Heart left ventricle (tissue), 13 donors: ENCODE data around the gene TMEFF2.

Experiments
- POLR2A ChIP-seq, 2 donors: fragments of 450-650 bp; IDR thresholded peaks; one replicate each; pipeline ENCODE4 v1.6.1; 2017; ENCODE audit warnings: antibody characterized with exemption in 2 of 2, mild to moderate bottlenecking in 2 of 2, moderate library complexity in 2 of 2
- TF ChIP-seq, protein P1 (sequence below), 12 donors: fragments of 200-600 bp; sonication (generic) in 4 of 12; IDR thresholded peaks; one replicate each; pipeline versions ENCODE4 v1.5.0 to v1.8.0; 2018 to 2022; ENCODE audit warnings: antibody characterized with exemption in 12 of 12, mild to moderate bottlenecking in 5 of 12
- donor health status: ischemic (EF 13 %, LVEDD 7.1; RV severe dilation, severe dysfunction).
- donor health status: DM: no; HTN: yes; CAD: no.
- donor health status: DM: no; HTN: no; CAD: no.
- donor health status: ischemic (EF 25% LVEDD 6.9; RV normal size, moderate dysfunction).
- donor health status: ischemic (EF 25% LVEDD 5.7; RV mildly dilated, moderate dysfunction).
- donor health status: ischemic (EF 35%, LVEDD 5.7; RV mildly dilated, moderate dysfunction).
- donor health status: nonischemic (EF 11% LVEDD 7.7; RV severe dilation, severe dysfunction).
- donor health status: DM: yes; HTN: yes; CAD: no.
- donor health status: PGD.
- donor health status: ischemic (EF 29% LVEDD 5.4; RV normal size, mild dysfunction).
- donor health status: nonischemic (EF 23%, LVEDD 6.1; RV moderate dilation, normal function).

DNA sequence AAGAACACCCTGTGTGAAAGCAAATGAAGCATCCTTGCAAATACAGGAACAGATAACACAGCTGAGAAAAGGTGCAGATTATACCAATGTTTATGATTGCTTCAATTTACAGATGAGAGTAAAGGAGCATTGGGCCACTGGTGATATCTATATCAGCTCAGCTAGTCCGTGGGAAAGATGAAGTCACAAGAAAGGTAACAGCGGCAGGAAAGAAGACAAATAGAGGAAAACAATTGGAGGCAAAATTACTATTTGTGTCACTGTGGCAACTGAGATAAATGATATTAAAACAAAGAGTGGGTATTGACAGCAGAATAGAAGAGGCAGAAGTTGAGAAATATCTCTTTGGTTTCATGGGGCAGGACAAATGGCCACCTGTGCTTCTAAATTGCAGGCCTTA lies 226.6 kb downstream of the TMEFF2 start:
- TF ChIP-seq, protein P1, sequence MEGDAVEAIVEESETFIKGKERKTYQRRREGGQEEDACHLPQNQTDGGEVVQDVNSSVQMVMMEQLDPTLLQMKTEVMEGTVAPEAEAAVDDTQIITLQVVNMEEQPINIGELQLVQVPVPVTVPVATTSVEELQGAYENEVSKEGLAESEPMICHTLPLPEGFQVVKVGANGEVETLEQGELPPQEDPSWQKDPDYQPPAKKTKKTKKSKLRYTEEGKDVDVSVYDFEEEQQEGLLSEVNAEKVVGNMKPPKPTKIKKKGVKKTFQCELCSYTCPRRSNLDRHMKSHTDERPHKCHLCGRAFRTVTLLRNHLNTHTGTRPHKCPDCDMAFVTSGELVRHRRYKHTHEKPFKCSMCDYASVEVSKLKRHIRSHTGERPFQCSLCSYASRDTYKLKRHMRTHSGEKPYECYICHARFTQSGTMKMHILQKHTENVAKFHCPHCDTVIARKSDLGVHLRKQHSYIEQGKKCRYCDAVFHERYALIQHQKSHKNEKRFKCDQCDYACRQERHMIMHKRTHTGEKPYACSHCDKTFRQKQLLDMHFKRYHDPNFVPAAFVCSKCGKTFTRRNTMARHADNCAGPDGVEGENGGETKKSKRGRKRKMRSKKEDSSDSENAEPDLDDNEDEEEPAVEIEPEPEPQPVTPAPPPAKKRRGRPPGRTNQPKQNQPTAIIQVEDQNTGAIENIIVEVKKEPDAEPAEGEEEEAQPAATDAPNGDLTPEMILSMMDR (IDR thresholded peaks at IDR 0.05): no peak
- no peak for TF ChIP-seq POLR2A (IDR thresholded peaks at IDR 0.05)
